A549 (cell line): ENCODE measurements around the gene BAIAP3. TPM values are rescaled to one million over a fixed set of nuclear protein-coding genes. Genes with fewer than 3 reads are reported as not detected.

Source experiments
- ATAC-seq, 2 experiments: fragments of 200-7000 bp in 1 of 2; fragments of >200 bp in 1 of 2; cut with Nextera tagmentation in 1 of 2; cut with Tn5 transposase in 1 of 2; 3 replicates each; pipeline versions ENCODE4 v1.8.0 to v1.9.1; 2018 to 2020; ENCODE audit warnings: mild to moderate bottlenecking in 1 of 2, moderate library complexity in 1 of 2
- CTCF ChIA-PET: fragments of 300-600 bp; sonication (Branson Sonifier 250); formaldehyde crosslinking; extraction: SDS; loops from one replicate; lab custom pipeline; 2021; ENCODE audit warnings: antibody characterized with exemption, inconsistent platforms; lab: Yijun Ruan, JAX
- POLR2A ChIA-PET: fragments of 350-600 bp; formaldehyde crosslinking; extraction: SDS; loops from one replicate; lab custom pipeline; 2021; ENCODE audit warnings: antibody characterized with exemption, inconsistent platforms; lab: Yijun Ruan, JAX
- DNase-seq, 2 experiments: peaks; one replicate each; pipeline versions ENCODE4 v3.0.0 to v3.0.0-alpha.2; 2011 to 2016; ENCODE audit warnings: low read depth in 1 of 2, low spot score in 1 of 2
- FAIRE-seq: peaks from 2 replicates; lab custom pipeline; 2011; peaks lifted over from hg19 to GRCh38; lab: Jason Lieb, UNC
- H3K27ac ChIP-seq, 2 experiments: fragments of >200 bp; sonication (Bioruptor Twin); formaldehyde crosslinking; 3 replicates each; pipeline ENCODE4 v1.5.1; 2016 to 2017
- H3K4me1 ChIP-seq: fragments of >200 bp; sonication (Bioruptor Twin); formaldehyde crosslinking; 3 replicates; pipeline ENCODE4 v1.6.1; 2016
- H3K4me2 ChIP-seq: fragments of >200 bp; sonication (Bioruptor Twin); formaldehyde crosslinking; 3 replicates; pipeline ENCODE4 v1.6.1; 2016
- H3K4me3 ChIP-seq: fragments of >200 bp; sonication (Bioruptor Twin); formaldehyde crosslinking; 3 replicates; pipeline ENCODE4 v1.5.1; 2016
- H3K9me3 ChIP-seq: fragments of >200 bp; sonication (Bioruptor Twin); formaldehyde crosslinking; 3 replicates; pipeline ENCODE4 v1.6.1; 2016
- ESRRA ChIP-seq: fragments of 150-350 bp; IDR thresholded peaks from 2 replicates; pipeline ENCODE4 v1.6.1; 2014; ENCODE audit warnings: mild to moderate bottlenecking, low read length, borderline replicate concordance
- GATA3 ChIP-seq: IDR thresholded peaks from 2 replicates; pipeline ENCODE4 v1.6.1; 2012; ENCODE audit warnings: borderline replicate concordance
- HEYL ChIP-seq: fragments of 250-450 bp; sonication (Bioruptor Pico); IDR thresholded peaks from 2 replicates; pipeline ENCODE4 v1.8.0; 2021; ENCODE audit warnings: mild to moderate bottlenecking, moderate library complexity
- HOXA7 ChIP-seq: fragments of 250-450 bp; sonication (Bioruptor Pico); IDR thresholded peaks from 2 replicates; pipeline ENCODE4 v1.5.0; 2020; ENCODE audit warnings: mild to moderate bottlenecking, moderate library complexity
- JUNB ChIP-seq: fragments of >200 bp; sonication (Bioruptor Twin); formaldehyde crosslinking; IDR thresholded peaks from 2 replicates; pipeline ENCODE4 v1.6.1; 2016
- KDM1A ChIP-seq: fragments of 200-600 bp; sonication (generic); IDR thresholded peaks from 2 replicates; pipeline ENCODE4 v1.6.1; 2016; ENCODE audit warnings: low read depth, mild to moderate bottlenecking
- KDM5A ChIP-seq: fragments of 200-600 bp; sonication (generic); IDR thresholded peaks from 2 replicates; pipeline ENCODE4 v1.6.1; 2016; ENCODE audit warnings: antibody characterized with exemption, mild to moderate bottlenecking
- MYC ChIP-seq: IDR thresholded peaks from 2 replicates; pipeline ENCODE4 v1.6.1; 2012; ENCODE audit warnings: mild to moderate bottlenecking, inconsistent platforms, low read length, improper control_type of control experiment, borderline replicate concordance
- NFE2L2 ChIP-seq: fragments of 150-350 bp; conservative IDR thresholded peaks from 2 replicates; pipeline ENCODE4 v1.6.1; 2014; ENCODE audit warnings: low read length
- NR3C1 ChIP-seq: fragments of >200 bp; sonication (Bioruptor Twin); formaldehyde crosslinking; IDR thresholded peaks from 3 replicates; pipeline ENCODE4 v1.6.1; 2017
- POLR2AphosphoS2 ChIP-seq: conservative IDR thresholded peaks from 2 replicates; pipeline ENCODE4 v1.6.1; 2012; ENCODE audit warnings: low read length, improper control_type of control experiment, inconsistent platforms
- RAD21 ChIP-seq, 2 experiments: fragments of >200 bp in 1 of 2; sonication (Bioruptor Twin) in 1 of 2; formaldehyde crosslinking in 1 of 2; IDR thresholded peaks in 1 of 2; conservative IDR thresholded peaks in 1 of 2; 2 replicates in 1 of 2; 3 replicates in 1 of 2; pipeline ENCODE4 v1.6.1; 2012 to 2018; ENCODE audit warnings: inconsistent platforms in 1 of 2
- SMC3 ChIP-seq: fragments of >200 bp; sonication (Bioruptor Twin); formaldehyde crosslinking; IDR thresholded peaks from 3 replicates; pipeline ENCODE4 v1.6.1; 2018; ENCODE audit warnings: inconsistent platforms
- ZC3H11A ChIP-seq: fragments of 450-650 bp; IDR thresholded peaks from 2 replicates; pipeline ENCODE4 v1.6.1; 2014; ENCODE audit warnings: antibody characterized with exemption, mild to moderate bottlenecking
- WGBS: methylation state at CpG from one replicate; pipeline ENCODE4 v1.1.6; 2017; ENCODE audit errors: missing lambda C conversion rate; 5-methylcytosine and 5-hydroxymethylcytosine counted together
- polyA plus RNA-seq, 4 experiments: library from polyadenylated mRNA; depleted of rRNA in 3 of 4; stranded (reverse); fragments of >200 nt; fragmentation: RNase III in 1 of 4; extraction: RNeasy Plus Mini Kit Qiagen cat#74134 plus additional on column Dnase treatment in 1 of 4; gene quantifications; 2 replicates in 3 of 4; 3 replicates in 1 of 4; pipeline ENCODE4 v1.2.3, GENCODE V29; 2011 to 2017
- TF ChIP-seq, protein P1 (sequence below): fragments of 450-650 bp; IDR thresholded peaks from 2 replicates; pipeline ENCODE4 v1.6.1; 2014; ENCODE audit warnings: antibody characterized with exemption
- TF ChIP-seq, protein P2 (sequence below): IDR thresholded peaks from 2 replicates; pipeline ENCODE4 v1.6.1; 2012
- TF ChIP-seq, protein P3 (sequence below): fragments of 150-350 bp; IDR thresholded peaks from 2 replicates; pipeline ENCODE4 v1.6.1; 2014; ENCODE audit warnings: low read depth, mild to moderate bottlenecking, low read length
- TF ChIP-seq, protein P4 (sequence below): IDR thresholded peaks from 2 replicates; pipeline ENCODE4 v1.6.1; 2012
- TF ChIP-seq, protein P5 (sequence below): fragments of >200 bp; sonication (Bioruptor Twin); formaldehyde crosslinking; IDR thresholded peaks from 3 replicates; pipeline ENCODE4 v1.5.1; 2016

The BAIAP3 gene
- polyA plus RNA-seq, 2 of the 4 experiments (the other 2 are of a cell fraction): 0.31 to 0.32 TPM

DNA sequence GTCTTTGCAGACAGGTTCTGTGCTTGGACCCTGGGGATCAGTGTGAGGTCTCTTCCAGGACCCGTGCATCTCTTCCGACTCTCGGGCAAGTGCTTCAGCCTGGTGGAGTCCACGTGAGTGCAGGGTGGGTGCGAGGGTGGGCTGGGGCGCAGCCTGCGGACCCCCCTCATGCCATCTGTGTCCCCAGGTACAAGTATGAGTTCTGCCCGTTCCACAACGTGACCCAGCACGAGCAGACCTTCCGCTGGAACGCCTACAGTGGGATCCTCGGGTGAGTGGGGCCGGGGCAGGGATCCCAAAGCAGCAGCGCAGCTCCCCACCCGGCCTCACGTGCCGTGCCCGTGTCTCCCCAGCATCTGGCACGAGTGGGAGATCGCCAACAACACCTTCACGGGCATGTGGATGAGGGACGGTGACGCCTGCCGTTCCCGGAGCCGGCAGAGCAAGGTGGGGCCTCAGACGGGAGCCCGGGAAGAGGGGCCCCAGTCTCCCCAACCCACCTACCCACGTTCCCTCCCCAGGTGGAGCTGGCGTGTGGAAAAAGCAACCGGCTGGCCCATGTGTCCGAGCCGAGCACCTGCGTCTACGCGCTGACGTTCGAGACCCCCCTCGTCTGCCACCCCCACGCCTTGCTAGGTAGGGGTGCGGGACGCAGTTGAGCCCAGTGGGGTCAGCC, 28.4 kb downstream of the BAIAP3 start:
- Histone ChIP-seq H3K9me3 (no peaks in the 10 kb centered on the region), H3K4me2 (no peak overlapping the region), H3K27ac (no peak overlapping the region), H3K4me3 (no peak overlapping the region), H3K4me1 (peaks cover 21% of the 10 kb centered on the region)
- POLR2A ChIA-PET: no interaction called here
- FAIRE-seq (no peak), ATAC-seq (no peak), DNase-seq (no peak)
- TF ChIP-seq ZC3H11A (no peak), KDM5A (no peak), ESRRA (no peak), NR3C1 (no peak), HOXA7 (CRISPR knock-in tag) (no peak), KDM1A (no peak)
- TF ChIP-seq, protein P1, sequence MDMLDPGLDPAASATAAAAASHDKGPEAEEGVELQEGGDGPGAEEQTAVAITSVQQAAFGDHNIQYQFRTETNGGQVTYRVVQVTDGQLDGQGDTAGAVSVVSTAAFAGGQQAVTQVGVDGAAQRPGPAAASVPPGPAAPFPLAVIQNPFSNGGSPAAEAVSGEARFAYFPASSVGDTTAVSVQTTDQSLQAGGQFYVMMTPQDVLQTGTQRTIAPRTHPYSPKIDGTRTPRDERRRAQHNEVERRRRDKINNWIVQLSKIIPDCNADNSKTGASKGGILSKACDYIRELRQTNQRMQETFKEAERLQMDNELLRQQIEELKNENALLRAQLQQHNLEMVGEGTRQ: no peak
- TF ChIP-seq, protein P2, sequence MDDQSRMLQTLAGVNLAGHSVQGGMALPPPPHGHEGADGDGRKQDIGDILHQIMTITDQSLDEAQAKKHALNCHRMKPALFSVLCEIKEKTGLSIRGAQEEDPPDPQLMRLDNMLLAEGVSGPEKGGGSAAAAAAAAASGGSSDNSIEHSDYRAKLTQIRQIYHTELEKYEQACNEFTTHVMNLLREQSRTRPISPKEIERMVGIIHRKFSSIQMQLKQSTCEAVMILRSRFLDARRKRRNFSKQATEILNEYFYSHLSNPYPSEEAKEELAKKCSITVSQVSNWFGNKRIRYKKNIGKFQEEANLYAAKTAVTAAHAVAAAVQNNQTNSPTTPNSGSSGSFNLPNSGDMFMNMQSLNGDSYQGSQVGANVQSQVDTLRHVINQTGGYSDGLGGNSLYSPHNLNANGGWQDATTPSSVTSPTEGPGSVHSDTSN: no peak
- TF ChIP-seq, protein P3, sequence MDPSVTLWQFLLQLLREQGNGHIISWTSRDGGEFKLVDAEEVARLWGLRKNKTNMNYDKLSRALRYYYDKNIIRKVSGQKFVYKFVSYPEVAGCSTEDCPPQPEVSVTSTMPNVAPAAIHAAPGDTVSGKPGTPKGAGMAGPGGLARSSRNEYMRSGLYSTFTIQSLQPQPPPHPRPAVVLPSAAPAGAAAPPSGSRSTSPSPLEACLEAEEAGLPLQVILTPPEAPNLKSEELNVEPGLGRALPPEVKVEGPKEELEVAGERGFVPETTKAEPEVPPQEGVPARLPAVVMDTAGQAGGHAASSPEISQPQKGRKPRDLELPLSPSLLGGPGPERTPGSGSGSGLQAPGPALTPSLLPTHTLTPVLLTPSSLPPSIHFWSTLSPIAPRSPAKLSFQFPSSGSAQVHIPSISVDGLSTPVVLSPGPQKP: no peak
- WGBS: 93% methylated on average over 41 of the region's 43 CpGs
- CTCF ChIA-PET: interaction anchor here (0.8 to 9.1 kb wide), 9 partner anchors 8 to 115 kb away, joined by 3 to 127 read pairs (median 19); no protein-coding TSS in a partner anchor

DNA sequence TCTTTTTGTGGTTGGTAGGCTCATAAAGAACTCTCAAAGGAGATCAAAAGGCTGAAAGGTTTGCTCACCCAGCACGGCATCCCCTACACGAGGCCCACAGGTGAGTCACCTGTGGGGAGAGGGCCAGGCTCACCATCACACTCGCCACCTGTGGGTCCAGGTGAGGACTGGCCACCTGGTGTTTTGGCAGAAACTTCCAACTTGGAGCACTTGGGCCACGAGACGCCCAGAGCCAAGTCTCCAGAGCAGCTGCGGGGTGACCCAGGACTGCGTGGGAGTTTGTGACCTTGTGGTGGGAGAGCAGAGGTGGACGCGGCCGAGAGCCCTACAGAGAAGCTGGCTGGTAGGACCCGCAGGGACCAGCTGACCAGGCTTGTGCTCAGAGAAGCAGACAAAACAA, 29.4 kb downstream of the BAIAP3 start:
- no peak for DNase-seq
- TF ChIP-seq HEYL (no peak), ZC3H11A (no peak), GATA3 (no peak), POLR2AphosphoS2 (no peak), SMC3 (no peak), KDM1A (no peak)
- H3K4me1 ChIP-seq: peaks cover 11% of the 10 kb centered on the region
- no peak for ATAC-seq
- no peak for FAIRE-seq
- no peak overlapping the region for H3K4me3 ChIP-seq
- WGBS: 87% methylated on average over 11 of the region's 11 CpGs
- ChIA-PET POLR2A (interaction anchor here (1.0 kb wide), 1 partner anchor 14 kb away, joined by 6 read pairs; no protein-coding TSS in a partner anchor), CTCF (interaction anchor here (0.6 to 9.1 kb wide), 27 partner anchors 7 to 394 kb away, joined by 3 to 127 read pairs (median 5); partner anchors contain the start of gene UBE2I)
- H3K4me2 ChIP-seq: no peak overlapping the region
- no peak overlapping the region for H3K27ac ChIP-seq
- H3K9me3 ChIP-seq: no peaks in the 10 kb centered on the region

DNA sequence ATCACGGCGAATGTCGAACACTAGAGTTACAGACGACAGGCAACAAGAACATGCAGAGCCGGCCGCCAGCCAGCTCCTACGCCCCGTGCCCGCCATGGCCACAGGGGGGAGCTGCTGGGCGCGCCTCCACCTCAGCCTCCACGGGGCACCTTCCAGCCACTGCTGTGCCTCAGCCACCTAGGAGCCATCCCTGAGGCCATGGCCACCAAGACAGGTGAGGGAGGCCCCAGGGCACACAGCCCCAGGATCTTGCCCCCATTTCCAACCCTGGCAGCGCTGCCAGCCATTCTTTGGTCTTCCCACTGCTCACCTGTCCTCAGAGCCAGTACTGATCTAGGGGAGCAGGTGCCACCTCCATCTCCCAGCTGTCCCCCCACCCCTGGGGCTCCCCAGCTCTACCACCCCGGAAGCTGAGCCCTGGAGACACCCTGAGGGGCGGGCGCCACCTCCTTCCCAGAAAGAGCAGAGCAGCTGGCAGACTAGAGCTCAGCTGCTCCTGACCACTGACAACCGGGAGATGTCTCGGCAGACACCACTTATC, 30.1 kb downstream of the BAIAP3 start:
- no peaks in the 10 kb centered on the region for H3K9me3 ChIP-seq
- H3K4me1 ChIP-seq: peaks cover 3% of the 10 kb centered on the region
- FAIRE-seq (no peak), ATAC-seq (peak; percentile 82 to 88), DNase-seq (peak; percentile 67 to 76)
- H3K4me2 ChIP-seq: no peak overlapping the region
- 0 out of 6 replicates have a peak overlapping the region, but pooled peaks of 1 of the 2 experiments have one; percentile 0 for H3K27ac ChIP-seq
- no peak overlapping the region for H3K4me3 ChIP-seq
- TF ChIP-seq, protein P4, sequence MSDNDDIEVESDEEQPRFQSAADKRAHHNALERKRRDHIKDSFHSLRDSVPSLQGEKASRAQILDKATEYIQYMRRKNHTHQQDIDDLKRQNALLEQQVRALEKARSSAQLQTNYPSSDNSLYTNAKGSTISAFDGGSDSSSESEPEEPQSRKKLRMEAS: 0 out of 2 replicates have a peak, but pooled peaks have one; percentile 29
- TF ChIP-seq, protein P5, sequence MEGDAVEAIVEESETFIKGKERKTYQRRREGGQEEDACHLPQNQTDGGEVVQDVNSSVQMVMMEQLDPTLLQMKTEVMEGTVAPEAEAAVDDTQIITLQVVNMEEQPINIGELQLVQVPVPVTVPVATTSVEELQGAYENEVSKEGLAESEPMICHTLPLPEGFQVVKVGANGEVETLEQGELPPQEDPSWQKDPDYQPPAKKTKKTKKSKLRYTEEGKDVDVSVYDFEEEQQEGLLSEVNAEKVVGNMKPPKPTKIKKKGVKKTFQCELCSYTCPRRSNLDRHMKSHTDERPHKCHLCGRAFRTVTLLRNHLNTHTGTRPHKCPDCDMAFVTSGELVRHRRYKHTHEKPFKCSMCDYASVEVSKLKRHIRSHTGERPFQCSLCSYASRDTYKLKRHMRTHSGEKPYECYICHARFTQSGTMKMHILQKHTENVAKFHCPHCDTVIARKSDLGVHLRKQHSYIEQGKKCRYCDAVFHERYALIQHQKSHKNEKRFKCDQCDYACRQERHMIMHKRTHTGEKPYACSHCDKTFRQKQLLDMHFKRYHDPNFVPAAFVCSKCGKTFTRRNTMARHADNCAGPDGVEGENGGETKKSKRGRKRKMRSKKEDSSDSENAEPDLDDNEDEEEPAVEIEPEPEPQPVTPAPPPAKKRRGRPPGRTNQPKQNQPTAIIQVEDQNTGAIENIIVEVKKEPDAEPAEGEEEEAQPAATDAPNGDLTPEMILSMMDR: peak; percentile 83
- no peak for TF ChIP-seq NR3C1
- no peak for TF ChIP-seq JUNB
- TF ChIP-seq MYC: no peak
- peak; percentile 45 to 60 for TF ChIP-seq RAD21 (conservative IDR thresholded peaks at IDR 0.05 in 1 of 2, IDR thresholded peaks at IDR 0.05 in 1 of 2)
- no peak for TF ChIP-seq NFE2L2
- no peak for TF ChIP-seq GATA3
- peak; percentile 69 for TF ChIP-seq SMC3
- POLR2A ChIA-PET: interaction anchor here (1.0 kb wide), 1 partner anchor 14 kb away, joined by 6 read pairs; no protein-coding TSS in a partner anchor
- CTCF ChIA-PET: interaction anchor here (0.5 to 9.1 kb wide), 32 partner anchors 8 to 524 kb away, joined by 3 to 127 read pairs (median 4); partner anchors contain the start of gene UBE2I
- 35% methylated on average over 18 of the region's 18 CpGs for WGBS
